ENCODE measurements around the gene KIAA1217. TPM values are rescaled to one million over a fixed set of nuclear protein-coding genes. Genes with fewer than 3 reads are reported as not detected.

The KIAA1217 gene
- total RNA-seq, 1 donor from 2014 or later = 54.3 TPM

DNA sequence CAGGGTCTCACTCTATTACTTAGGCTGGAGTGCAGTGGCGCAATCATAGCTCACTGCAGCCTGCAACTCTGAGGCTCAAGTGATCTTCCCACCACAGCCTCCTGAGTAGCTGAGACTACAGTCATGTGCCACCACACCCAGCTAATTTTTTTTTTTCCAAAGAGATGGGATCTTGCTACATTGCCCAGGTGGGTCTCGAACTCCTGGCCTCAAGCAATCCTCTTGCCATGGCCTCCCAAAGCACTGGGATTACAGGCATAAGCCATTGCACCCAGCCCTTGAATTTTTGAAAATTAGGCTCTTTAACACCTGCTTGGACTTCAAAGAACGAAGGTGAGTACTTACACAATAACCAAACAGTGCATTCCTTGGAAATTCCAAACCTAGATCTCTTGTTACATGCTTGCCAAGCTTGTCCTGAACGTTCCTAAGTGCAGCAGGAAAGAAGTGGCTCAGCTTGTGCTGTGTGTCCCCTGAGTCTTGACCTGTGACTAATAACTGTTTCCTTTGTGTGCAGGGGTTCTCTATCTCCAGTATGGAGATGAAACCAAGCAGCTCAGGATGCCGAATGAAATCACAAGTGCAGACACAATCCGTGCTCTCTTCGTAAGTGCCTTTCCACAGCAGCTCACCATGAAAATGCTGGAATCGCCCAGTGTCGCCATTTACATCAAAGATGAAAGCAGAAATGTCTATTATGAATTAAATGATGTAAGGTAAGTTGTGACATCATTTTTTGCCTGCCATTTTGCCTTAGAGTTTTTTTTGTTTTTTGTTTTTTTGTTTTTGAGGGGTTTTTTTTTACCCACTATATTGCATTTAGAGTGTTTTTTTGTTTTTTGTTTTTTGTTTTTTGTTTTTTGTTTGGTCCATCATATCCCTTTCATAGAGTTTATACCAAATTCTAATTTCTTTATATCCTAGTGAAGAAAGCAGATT, 223.8 kb downstream of the KIAA1217 start:
- Histone ChIP-seq H3K27ac (no peak overlapping the region), H3K4me3 (no peak overlapping the region), H3K4me1 (peaks cover 6% of the 10 kb centered on the region), H3K27me3 (no peaks in the 10 kb centered on the region), H3K9me3 (no peaks in the 10 kb centered on the region), H3K36me3 (no peaks in the 10 kb centered on the region)
- TF ChIP-seq POLR2AphosphoS5 (IDR thresholded peaks at IDR 0.05; ENCODE audit: insufficient read depth in 1 of 2, low read depth in 1 of 2) = no peak
- no peak for TF ChIP-seq POLR2A (IDR thresholded peaks at IDR 0.05)
- TF ChIP-seq, protein P1, sequence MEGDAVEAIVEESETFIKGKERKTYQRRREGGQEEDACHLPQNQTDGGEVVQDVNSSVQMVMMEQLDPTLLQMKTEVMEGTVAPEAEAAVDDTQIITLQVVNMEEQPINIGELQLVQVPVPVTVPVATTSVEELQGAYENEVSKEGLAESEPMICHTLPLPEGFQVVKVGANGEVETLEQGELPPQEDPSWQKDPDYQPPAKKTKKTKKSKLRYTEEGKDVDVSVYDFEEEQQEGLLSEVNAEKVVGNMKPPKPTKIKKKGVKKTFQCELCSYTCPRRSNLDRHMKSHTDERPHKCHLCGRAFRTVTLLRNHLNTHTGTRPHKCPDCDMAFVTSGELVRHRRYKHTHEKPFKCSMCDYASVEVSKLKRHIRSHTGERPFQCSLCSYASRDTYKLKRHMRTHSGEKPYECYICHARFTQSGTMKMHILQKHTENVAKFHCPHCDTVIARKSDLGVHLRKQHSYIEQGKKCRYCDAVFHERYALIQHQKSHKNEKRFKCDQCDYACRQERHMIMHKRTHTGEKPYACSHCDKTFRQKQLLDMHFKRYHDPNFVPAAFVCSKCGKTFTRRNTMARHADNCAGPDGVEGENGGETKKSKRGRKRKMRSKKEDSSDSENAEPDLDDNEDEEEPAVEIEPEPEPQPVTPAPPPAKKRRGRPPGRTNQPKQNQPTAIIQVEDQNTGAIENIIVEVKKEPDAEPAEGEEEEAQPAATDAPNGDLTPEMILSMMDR (IDR thresholded peaks at IDR 0.05) = no peak
- intact Hi-C loops (cut with DNase I) = no loop called here
- no peak for DNase-seq (ENCODE audit: extremely low spot score in 2 of 2)

DNA sequence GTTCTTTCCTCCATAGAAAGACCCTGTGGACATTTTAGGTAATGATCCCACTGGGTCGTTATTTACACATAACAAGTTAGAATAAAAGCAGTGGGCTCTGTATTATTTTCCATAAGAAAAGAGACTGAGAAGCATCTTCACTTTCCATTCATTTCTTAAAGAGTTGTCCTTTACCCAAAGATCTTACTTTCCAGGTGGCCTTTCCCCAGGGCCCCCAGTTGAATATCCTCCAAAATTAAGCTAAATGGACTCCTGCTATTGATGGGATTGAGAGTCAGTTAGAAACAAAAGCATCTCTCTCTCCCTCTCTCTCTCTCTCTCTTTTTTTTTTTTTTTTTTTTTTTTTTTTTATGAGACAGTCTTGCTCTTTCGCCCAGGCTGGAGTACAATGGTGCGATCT, 224.8 kb downstream of the KIAA1217 start:
- TF ChIP-seq POLR2AphosphoS5 (IDR thresholded peaks at IDR 0.05; ENCODE audit: insufficient read depth in 1 of 2, low read depth in 1 of 2) = no peak
- TF ChIP-seq, protein P1 (IDR thresholded peaks at IDR 0.05) = no peak
- no peak for TF ChIP-seq POLR2A (IDR thresholded peaks at IDR 0.05)
- Histone ChIP-seq H3K27ac (no peak overlapping the region), H3K9me3 (no peaks in the 10 kb centered on the region), H3K4me1 (no peaks in the 10 kb centered on the region), H3K27me3 (no peaks in the 10 kb centered on the region), H3K36me3 (no peaks in the 10 kb centered on the region), H3K4me3 (no peak overlapping the region)
- intact Hi-C loops (cut with DNase I) = no loop called here
- no peak for DNase-seq (ENCODE audit: extremely low spot score in 2 of 2)

DNA sequence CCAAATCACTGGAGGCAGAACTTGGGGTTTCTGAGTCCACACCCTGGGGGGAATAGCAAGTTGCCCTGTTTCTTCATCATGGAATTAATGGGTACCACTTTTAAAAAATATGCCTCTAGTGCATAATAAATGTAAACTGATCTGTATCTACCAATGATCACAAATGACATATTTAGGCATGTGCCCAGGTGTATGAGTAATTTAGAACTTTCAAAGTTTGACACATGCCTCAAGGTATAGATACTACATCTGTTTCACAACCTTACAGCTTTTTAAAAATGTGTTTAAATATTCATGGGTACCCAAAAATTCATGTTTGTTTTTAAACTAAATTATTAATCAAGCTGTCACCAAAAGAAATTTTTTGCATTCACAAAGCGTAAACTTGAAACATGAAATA, 226.0 kb downstream of the KIAA1217 start:
- Histone ChIP-seq H3K9me3 (no peaks in the 10 kb centered on the region), H3K27me3 (no peaks in the 10 kb centered on the region), H3K4me1 (no peaks in the 10 kb centered on the region), H3K27ac (no peak overlapping the region), H3K36me3 (no peaks in the 10 kb centered on the region), H3K4me3 (no peak overlapping the region)
- no peak for DNase-seq (ENCODE audit: extremely low spot score in 2 of 2)
- no peak for TF ChIP-seq POLR2A (IDR thresholded peaks at IDR 0.05)
- no peak for TF ChIP-seq POLR2AphosphoS5 (IDR thresholded peaks at IDR 0.05; ENCODE audit: insufficient read depth in 1 of 2, low read depth in 1 of 2)
- TF ChIP-seq, protein P1 (IDR thresholded peaks at IDR 0.05) = no peak
- intact Hi-C loops (cut with DNase I) = no loop called here

DNA sequence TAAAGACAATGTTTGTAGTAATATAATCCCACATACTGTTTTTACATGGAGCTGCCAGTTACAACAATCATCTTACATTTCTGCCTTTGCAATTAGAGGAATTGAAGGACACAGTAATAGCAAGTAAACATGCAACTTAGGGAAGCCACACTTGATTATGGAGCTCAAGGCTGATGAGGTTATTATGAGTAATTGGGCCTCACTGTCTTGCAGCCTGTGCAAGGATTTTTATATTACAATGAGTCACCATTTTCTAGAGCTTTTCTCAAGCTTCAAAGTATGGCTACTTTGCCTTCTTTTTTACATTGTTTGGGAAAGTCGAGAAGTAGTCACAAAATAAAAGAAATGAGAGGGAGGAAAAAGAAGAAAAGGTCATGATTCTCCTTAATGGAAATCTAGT, 226.4 kb downstream of the KIAA1217 start:
- DNase-seq (ENCODE audit: extremely low spot score in 2 of 2) = no peak
- Histone ChIP-seq H3K27ac (no peak overlapping the region), H3K27me3 (no peaks in the 10 kb centered on the region), H3K4me3 (no peak overlapping the region), H3K4me1 (no peaks in the 10 kb centered on the region), H3K9me3 (no peaks in the 10 kb centered on the region), H3K36me3 (no peaks in the 10 kb centered on the region)
- intact Hi-C loops (cut with DNase I) = no loop called here
- TF ChIP-seq POLR2AphosphoS5 (IDR thresholded peaks at IDR 0.05; ENCODE audit: insufficient read depth in 1 of 2, low read depth in 1 of 2) (no peak), POLR2A (IDR thresholded peaks at IDR 0.05) (no peak)
- TF ChIP-seq, protein P1 (IDR thresholded peaks at IDR 0.05) = no peak

DNA sequence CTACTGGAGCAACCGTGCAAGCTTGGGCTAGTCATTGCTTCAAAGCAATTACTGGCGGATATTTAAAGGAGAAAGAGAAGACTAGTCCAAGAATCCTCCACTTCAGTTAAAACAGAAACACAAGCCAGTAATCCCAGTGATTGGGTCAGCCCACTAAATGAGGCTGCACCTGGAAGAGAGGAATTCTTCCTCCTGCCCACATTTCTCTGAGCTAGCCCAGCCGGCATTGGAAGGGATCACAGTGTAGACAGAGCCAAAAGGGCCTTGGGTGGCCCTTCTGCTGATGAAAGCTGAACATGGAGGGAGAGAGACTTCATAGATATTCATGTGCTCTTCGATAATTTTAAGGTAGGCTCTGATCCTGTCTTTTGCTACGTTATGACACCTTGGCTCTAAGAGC, 228.4 kb downstream of the KIAA1217 start:
- Histone ChIP-seq H3K36me3 (no peaks in the 10 kb centered on the region), H3K27ac (no peak overlapping the region), H3K27me3 (no peaks in the 10 kb centered on the region), H3K9me3 (no peaks in the 10 kb centered on the region), H3K4me3 (no peak overlapping the region), H3K4me1 (no peaks in the 10 kb centered on the region)
- intact Hi-C loops (cut with DNase I) = no loop called here
- TF ChIP-seq POLR2AphosphoS5 (IDR thresholded peaks at IDR 0.05; ENCODE audit: insufficient read depth in 1 of 2, low read depth in 1 of 2) (no peak), POLR2A (IDR thresholded peaks at IDR 0.05) (no peak)
- TF ChIP-seq, protein P1 (IDR thresholded peaks at IDR 0.05) = no peak
- DNase-seq (ENCODE audit: extremely low spot score in 2 of 2) = no peak
